GM13977 (cell line): ENCODE measurements around the gene FSTL4.

Experiments
- DNase-seq: peaks from one replicate; pipeline ENCODE4 v3.0.0; 2012; ENCODE audit warnings: low spot score
- CTCF ChIP-seq: IDR thresholded peaks from 2 replicates; pipeline ENCODE4 v1.5.1; 2012; ENCODE audit warnings: mild to moderate bottlenecking, control low read depth; ENCODE audit not compliant: insufficient read depth; ENCODE audit errors: extremely low read depth, missing control alignments
- in situ Hi-C: fragments of 300-500 bp; cut with MboI; formaldehyde crosslinking; loops from one replicate; pipeline ENCODE4 v1.12.0; 2022; ENCODE audit warnings: low sequenced_read_pairs, low pct_unique_long_range_greater_than_20kb, mixed read lengths, inconsistent platforms; ENCODE audit not compliant: unreplicated experiment

FSTL4 gene

DNA sequence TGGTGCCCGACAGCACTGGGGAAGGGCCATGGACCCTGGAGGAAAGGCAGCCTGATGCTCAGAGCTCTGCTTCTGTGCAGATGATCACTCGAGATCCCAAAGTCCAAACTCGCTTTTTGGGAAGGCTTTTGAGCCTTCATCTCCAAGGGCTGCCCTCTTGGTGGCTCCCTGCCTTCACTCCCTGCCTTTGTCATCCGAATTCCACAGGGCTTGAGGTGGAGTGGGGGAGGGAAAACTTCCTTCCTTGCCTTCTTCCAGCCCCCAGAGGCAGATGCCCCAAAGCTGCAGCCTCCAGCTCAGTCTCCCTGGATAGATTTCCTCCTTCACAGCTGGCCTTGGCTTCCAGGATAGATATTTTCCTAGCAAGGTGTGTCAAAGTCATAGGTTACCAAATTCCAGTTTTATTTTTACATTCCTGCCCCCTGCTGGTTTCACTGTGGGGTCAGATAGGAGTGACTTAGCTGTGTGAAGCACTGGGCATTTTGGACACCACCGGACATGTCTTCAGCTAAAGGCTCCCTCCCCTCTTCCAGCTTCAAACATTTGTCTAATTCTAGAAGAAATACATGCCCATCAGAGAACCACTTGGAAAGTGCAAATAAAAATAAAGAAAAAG is 292.3 kb downstream of the FSTL4 start:
- TF ChIP-seq CTCF = peak; percentile 11
- in situ Hi-C loops = no loop called here
- no peak for DNase-seq

DNA sequence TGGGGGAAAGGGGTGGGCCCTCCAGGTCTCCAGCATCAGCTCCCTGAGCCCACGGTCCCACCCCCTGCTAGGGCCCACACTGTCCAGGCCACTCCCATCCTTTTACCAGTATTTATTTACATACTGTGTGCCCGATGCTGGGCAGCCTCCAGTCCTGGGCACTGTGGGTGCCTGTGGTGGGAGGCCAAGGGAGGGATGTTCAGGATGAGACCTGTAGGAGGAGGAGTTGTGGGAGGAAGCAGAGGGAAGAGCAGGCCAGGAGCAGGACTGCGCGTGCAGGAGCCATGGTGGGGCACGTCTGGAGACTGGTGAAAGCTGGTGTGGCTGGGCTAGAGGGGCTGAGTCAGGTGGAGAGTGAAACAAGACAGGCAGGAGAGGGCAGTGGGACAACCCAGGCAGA is 293.1 kb downstream of the FSTL4 start:
- no peak for TF ChIP-seq CTCF
- in situ Hi-C loops = no loop called here
- no peak for DNase-seq

DNA sequence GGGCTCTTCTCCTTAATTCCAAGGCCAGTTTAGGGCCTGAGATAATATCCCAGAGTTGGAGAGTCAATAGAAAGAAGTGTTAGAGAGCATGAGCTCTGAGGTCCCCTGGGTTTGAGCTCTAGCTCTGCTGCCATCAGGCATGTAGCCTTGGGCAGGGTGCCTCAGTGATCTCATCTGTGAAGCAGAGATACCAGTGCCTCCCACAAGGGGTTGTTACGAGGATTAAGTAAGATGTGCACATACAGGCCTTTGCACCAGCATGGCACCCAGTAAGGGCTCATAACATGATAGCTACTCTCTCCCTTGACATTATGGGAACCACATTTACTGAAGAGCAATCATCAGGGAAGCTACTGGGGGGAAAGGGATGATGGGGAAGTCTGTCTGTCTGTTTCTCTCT is 294.8 kb downstream of the FSTL4 start:
- TF ChIP-seq CTCF = no peak
- DNase-seq = no peak
- in situ Hi-C loops = no loop called here

- no peak for DNase-seq
- in situ Hi-C loops = no loop called here
- peak; percentile 18 for TF ChIP-seq CTCF
These were observed 295.7 kb downstream of the FSTL4 start for GRCh38 chr5:133316346-133317343.

DNA sequence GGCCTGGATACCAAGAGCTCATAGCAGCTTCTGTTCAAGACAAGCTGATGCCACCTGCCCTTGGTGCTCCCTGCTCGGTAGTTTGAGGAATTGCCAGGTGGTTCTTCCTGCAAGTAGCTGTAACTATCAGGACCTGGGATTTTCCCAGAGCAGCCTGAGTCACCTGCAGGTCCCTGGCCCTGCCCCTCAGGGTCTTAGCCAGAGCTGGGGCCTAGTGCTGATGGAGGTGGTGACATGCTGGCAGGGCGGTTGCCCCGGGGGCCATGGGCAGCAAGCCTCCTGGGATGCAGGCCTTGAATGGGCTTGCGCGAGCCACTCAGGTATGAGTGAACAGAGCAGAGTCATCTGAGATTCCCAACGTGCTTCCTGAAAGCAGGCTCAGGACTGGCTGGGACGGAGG is 298.3 kb downstream of the FSTL4 start:
- TF ChIP-seq CTCF = no peak
- DNase-seq = no peak
- in situ Hi-C loops = no loop called here

- no peak for TF ChIP-seq CTCF
- in situ Hi-C loops = no loop called here
- no peak for DNase-seq
These were observed 301.2 kb downstream of the FSTL4 start for GRCh38 chr5:133311176-133311575.
